ENCODE data around the gene ZC3H10. TPM values are rescaled to one million over a fixed set of nuclear protein-coding genes. Genes with fewer than 3 reads are reported as not detected.

ZC3H10 gene
- total and polyA plus RNA-seq, 2 of the 4 experiments (the other 2 are of a cell fraction) = 1.5 to 3.6 TPM

DNA sequence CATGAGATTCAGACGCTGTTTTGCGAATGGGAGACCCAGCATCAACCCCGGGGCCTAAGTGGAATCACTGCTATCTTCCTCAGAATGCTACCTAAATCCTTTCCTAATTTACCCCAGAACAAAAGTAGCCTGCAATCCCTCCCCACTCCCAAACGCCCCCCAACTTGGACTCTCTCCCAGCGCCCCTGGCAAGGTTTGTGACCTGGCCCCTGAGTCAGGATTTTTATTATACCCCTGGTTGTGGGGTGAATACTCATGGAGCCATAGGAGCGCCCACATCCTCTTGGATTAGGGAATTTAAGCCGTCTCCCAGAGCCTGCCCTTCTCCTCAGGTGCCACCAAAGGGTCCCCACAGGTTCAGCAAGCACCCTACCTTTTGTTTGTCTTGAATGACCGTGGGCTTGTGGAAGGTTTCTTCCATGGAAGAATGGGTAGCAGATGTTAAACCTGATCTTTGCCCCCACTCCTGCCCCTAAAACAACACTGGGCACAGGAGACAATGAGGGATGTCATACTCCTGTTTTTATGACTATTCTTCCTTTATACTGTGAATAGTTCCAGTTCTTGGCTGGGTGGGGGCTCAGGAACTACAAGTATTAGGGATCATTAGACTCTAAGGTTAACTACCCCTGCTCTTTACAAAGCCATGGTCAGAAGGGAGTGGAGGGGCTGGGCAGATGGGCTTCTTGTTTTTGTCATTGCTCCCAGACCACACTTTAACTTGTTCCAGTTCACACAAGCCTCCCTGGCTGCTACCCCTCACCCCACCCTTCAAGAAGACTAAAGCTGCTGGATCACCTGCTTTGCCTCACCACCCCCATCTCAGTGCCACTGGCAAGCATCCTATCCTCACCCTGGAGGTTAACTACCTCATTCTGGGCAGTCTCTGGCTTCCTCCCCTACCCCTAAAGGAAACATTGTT lies 35.0 kb downstream of the ZC3H10 start (continued):
- TF ChIP-seq, protein P1, sequence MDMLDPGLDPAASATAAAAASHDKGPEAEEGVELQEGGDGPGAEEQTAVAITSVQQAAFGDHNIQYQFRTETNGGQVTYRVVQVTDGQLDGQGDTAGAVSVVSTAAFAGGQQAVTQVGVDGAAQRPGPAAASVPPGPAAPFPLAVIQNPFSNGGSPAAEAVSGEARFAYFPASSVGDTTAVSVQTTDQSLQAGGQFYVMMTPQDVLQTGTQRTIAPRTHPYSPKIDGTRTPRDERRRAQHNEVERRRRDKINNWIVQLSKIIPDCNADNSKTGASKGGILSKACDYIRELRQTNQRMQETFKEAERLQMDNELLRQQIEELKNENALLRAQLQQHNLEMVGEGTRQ (IDR thresholded peaks at IDR 0.05; ENCODE audit: low read depth, low read length) = no peak
- no peak for TF ChIP-seq CEBPB (IDR thresholded peaks at IDR 0.05; ENCODE audit: low read depth, low read length)
- no peak for TF ChIP-seq CHD1 (IDR thresholded peaks at IDR 0.05; ENCODE audit: low read depth, low read length)
- no peak for TF ChIP-seq BHLHE40 (IDR thresholded peaks at IDR 0.05; ENCODE audit: low read depth, low read length)
- no peak for TF ChIP-seq FOS (IDR thresholded peaks at IDR 0.05; ENCODE audit: low read depth, low read length)

Data from IMR-90 (cell line).